HG03103 (cell line): ENCODE measurements around the gene KCNJ4.

Source experiments
- ATAC-seq: cut with Tn5 transposase; IDR thresholded peaks from one replicate; pipeline ENCODE4 v1.9.1; 2021; ENCODE audit warnings: low read depth; ENCODE audit not compliant: unreplicated experiment

The KCNJ4 gene

DNA sequence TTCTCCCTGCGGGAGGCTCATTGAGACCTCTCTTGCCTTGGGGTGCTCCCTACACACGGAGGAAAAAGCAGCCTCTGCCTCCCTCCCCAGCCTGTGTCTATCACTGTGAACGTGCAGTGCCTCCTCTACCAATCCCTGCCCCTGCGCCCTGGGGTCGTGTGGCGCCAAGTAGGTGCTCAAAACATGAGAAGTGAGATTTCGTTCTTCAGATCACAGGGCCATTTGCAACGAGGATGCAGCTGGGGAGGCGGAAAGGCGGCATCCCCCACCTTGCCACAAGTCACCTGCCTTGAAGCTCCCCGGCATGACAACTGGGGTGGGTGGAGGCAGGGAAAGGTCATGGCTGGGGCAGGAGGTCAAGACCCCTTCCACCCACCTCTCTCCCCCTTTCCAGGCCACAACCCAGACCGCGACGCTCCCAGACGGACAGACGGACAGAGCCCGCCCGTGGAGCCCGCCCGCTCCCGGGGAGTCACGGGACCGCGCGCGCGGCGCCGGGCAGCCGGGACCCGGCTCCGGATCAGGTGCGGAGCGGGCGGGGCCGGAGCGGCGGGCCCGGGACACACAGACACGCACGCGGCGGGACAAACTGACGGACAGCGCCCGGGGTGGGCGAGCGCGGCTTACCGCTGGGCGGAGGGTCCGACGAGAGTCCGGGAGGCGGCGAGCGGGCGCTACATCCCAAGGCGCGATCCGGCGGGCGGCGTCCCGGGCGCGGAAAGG, 485 bp downstream of the KCNJ4 start:
- no peak for ATAC-seq

- no peak for ATAC-seq
Measured at GRCh38 chr22:38453996-38454352, 1.0 kb downstream of the KCNJ4 start.

DNA sequence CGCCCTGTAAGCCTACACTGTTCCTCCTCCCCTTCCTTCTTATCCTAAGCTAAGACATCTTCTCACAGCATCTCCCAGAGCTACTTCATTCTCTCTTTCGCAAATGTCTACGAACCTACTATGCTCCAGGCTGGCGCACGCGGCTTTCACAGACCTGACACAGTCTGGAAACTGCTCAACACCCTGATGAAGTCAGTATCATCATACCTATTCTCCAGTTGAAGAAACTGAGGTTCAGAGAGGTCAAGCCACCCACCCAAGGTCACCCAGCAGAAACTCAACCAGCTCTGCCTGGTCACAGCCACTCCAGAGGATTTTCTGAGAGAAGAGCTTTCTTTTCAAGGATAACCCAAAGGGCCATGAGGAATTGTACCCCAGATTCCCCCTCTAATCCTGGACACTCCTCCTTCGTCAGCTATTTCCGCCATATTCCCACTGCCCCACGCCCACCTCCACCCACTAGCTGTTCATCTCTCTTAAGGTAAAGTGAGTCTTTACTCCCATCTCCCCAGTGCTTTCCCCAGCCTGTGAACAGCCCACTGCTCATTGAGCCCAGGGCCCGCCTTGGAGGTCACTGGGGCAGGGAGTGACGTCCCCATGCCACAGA, 1.8 kb downstream of the KCNJ4 start:
- ATAC-seq: no peak

DNA sequence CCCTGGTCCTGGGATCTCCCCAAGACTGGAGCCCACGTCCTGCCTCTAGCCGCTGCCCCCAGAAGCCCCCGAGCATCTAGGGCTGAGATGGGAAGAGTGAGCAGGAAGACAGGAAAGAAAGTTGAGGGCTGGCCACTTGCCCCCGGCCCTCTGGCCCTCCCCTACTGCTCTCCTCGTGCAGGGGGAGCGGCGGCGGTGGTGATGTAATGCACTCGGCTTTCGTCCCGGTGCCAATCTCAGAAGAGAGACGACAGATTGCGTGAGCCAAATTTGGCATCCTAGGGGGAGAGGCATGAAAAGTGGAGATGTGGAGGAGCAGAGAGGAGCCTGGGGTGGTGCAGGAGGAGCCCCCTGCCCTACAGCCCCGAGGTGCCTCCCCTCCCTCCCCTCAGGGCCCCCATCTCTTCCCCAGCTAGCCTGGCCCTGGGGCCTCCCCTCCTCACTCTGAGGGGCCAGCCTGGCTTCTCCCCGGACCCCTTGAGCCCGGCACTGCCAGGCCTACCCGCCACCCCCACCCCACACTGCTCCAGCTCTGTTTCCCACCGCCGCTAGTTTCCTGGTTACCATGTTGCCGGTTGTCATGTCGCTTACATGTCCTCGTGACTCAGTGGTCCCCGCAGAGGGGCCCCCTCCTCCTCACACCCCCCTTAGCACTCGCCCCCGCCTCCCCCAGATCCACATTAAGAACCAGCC, 2.5 kb downstream of the KCNJ4 start:
- ATAC-seq: no peak

DNA sequence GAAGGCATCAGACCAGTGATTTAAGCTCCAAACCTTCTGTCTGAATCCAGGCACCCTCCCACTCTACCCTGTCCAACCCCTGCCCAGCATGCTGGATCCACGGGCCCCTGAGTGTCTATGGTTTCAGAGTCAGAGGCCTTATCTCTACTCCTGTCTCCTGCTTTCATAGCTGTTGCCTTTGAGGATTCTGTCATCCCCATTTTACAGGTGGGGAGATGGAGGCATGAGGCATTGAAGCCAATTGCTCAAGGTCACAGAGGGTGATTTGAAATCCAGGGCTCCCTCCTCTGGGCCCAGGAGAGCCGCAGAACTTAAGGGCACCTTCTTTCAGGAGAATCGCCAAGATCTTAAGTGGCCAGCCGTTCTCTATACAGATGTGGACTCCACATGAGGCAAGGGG, 3.1 kb downstream of the KCNJ4 start:
- no peak for ATAC-seq

DNA sequence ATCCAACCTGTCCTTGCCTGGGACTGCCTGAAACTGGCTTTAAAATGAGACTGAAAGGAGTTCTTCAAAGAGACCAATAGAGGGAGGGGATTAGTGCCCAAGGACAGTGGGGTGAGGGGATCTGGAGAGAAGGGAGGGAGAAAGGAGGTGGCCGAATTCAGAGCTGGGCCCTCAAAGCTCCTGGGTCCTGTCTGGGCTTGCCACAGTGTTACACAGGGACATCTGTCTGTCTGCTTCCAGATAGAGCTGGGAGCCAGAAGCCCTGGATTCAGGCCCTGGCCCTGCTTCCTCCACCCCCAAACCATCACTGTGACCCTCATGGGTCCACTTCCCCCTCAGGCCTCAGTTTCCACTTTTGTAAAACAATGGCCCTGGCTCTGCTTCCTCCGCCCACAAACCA, 3.6 kb downstream of the KCNJ4 start:
- ATAC-seq: no peak

DNA sequence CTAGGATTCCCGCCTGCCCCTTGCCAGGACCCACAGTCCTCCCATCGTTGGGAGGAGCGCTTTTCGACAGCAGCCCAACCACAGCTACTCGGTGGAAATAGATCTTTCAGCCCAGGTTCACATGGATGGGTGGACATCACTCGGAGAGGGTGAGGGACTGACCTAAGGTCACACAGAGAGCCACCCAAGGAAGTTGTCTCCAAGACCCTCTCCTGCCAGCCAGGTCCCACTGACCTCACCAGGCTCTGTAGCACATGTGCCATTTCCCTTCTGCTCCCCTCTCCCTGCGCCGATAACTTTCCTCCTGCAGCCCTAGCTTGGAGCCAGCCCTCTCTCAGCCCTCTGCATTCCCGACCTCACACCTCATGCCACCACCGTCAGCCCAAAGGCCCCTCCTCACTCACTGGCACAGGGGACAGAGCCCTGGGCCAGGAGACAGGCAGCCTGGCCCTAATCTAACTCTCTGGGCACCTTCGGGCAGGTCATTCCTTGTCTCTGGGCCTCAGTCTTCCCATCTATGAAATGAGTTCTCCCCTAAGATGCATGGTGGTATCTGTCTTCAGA, 4.7 kb downstream of the KCNJ4 start:
- no peak for ATAC-seq

DNA sequence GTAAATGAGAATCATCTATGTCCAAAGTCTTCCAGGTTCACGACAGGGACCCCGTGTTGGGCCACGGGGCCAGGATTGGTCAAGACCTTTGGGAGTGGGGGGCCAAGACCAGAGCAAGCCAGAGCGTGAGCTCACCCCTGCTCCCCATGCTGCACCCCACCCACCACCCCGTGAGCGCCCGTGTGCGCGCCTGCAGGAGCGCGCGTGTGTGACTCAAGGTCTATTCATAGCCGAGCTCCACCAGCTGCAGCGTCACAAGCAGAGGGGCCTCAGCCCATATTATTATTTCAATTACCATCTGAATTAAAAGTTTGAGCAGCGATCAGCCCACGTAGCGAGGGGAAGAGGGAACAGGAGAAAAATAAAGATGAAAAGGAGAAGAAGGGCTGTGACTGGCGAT, 5.2 kb downstream of the KCNJ4 start:
- ATAC-seq: no peak

GRCh38 chr22:38448945-38449745, 5.9 kb downstream of the KCNJ4 start:
- ATAC-seq: no peak

DNA sequence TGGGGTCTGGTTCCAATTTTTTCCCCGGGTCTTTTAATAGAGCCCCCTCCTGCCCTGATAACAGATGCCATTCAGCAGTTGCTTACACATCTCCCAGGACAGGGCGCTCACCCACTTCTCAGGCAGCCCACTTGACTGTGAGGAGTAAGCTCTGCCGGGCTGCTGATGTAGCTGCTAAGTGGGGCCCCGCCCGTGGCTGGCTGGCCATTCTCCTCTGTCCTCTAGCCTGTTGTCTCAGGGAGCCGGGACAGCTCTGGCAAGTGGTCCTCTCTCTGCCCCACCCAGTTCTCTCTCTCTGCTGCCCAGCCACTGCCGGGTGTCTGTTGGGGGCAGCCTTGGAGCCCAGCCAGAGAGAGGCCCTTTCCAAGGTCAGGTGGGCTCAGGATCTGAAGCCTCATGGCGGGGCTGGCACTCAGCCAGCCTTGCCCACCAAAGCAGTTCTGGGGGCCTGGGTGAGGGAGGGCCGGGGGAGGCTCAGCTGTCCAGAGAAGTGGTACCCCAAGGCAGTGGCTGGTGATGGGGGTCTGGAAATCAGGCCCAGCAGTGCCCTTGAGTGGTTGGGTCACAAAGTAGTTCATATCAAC, 8.9 kb downstream of the KCNJ4 start:
- no peak for ATAC-seq

GRCh38 chr22:38444783-38445182, 10.2 kb downstream of the KCNJ4 start:
- no peak for ATAC-seq

DNA sequence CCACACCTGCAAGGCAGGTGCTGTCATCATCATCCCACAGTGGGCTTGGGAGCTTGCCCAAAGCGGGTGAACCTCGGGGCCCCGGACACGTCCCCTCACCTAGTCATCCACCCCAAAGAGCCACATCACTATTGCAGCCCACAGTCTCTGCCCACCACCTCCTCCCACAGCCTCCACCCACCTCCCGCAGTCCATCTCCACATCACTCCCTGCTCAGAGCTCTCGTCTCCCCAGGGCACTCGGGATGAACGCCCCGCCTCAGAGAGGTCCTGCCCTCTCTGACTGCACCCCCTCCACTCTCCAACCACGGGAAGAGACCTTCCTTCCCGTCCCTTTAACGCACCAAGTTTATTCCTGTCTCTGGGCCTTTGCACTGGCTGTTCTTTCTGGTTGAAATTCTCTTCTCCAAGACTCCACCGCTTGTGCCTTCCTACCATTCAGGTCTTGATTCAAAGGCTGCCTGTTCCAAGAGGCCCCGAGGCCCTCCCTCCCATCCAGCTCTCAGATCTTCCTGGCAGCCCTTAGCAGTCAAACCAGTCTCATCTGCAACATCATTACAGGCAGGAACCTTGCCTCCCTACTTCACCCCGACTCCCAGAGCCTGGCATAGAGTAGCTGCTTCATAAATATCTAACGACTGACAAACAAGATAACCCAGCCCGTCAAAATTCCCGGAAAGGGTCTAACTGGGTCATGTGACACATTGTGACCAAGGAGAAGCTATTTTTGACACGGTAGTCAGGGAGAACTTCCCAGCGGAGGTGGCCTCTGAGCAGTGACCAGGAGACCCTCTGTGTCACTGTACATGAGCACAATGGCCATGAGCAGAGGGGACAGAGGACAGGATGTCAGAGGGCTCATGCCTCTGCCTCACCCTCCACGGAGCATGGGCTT, 11.1 kb downstream of the KCNJ4 start:
- ATAC-seq: no peak

GRCh38 chr22:38442967-38443627, 11.9 kb downstream of the KCNJ4 start:
- no peak for ATAC-seq

- no peak for ATAC-seq
Measured at GRCh38 chr22:38441620-38442287, 13.2 kb downstream of the KCNJ4 start.

- no peak for ATAC-seq
Measured at GRCh38 chr22:38440747-38441350, 14.2 kb downstream of the KCNJ4 start.

- ATAC-seq: no peak
Measured at GRCh38 chr22:38437416-38437815, 17.6 kb downstream of the KCNJ4 start.

DNA sequence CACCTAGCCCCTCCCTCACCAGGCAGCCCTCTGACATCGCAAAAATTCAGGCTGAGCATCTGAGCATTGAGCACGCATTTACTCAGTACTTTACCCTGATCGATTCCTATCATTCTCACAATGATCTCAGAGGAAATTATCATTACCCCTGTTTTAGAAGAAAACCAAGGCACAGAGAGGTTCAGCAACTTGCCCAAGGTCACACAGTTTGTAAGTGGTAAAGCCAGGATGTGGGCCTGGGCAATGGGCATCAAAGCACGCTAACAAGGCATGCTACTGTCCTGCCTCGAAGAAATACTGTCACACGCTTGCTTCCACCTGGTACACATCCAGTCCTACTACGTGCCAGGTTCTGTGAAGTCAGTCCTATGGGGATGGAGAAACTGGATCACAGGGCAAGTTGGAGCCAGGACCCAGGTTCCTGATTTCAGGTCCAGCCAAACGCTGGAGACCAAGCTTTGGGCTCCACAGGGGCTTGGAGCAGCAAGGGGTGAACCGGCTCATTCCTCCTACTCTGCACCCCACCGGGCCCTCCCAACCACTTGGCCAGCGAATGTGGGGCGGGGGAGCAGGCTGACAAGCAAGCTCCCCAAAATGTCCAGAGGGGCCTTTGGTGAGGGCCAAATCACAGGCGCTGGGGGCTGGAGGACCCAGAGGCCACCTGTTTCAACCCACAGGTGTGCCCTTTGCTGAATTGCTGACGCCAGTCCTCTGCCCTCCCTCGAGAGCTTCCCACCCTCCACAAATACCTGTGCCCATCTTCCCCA, 18.2 kb downstream of the KCNJ4 start:
- ATAC-seq: no peak
